ENCODE results near the gene VSTM4.

DNA sequence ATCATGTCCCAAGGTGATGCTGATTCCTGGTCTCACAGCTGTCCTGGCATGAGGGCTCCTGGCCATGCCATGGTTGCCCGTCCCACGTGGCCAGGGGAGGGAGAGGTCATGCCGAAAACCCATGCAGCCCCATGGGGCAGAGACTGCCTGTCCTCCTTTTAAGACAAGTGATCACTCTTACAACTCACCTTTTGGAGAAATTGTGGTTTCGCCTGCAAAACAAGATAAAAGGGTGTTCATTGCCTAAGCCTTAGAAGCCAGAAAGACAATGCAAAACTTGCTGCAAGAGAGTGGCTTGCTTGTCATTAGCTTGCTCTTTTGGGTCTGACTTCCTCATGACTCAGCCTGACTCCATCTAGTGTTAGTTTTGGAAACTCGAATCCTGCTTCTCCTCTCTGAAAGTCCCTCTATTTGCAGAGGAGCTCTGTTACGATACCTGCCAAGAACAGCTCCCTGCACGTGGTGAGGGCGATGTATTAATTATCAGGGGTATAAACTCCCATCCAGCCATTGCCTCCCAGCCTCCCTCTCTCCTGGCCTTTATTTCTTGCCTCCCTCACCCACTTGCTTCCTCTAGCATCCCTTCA lies 46.2 kb upstream of the VSTM4 start:
- TF ChIP-seq, protein P1, sequence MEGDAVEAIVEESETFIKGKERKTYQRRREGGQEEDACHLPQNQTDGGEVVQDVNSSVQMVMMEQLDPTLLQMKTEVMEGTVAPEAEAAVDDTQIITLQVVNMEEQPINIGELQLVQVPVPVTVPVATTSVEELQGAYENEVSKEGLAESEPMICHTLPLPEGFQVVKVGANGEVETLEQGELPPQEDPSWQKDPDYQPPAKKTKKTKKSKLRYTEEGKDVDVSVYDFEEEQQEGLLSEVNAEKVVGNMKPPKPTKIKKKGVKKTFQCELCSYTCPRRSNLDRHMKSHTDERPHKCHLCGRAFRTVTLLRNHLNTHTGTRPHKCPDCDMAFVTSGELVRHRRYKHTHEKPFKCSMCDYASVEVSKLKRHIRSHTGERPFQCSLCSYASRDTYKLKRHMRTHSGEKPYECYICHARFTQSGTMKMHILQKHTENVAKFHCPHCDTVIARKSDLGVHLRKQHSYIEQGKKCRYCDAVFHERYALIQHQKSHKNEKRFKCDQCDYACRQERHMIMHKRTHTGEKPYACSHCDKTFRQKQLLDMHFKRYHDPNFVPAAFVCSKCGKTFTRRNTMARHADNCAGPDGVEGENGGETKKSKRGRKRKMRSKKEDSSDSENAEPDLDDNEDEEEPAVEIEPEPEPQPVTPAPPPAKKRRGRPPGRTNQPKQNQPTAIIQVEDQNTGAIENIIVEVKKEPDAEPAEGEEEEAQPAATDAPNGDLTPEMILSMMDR (conservative IDR thresholded peaks at IDR 0.05; ENCODE audit: low read length) = peak; percentile 57
- no peak for TF ChIP-seq EZH2phosphoT487 (IDR thresholded peaks at IDR 0.05; ENCODE audit: borderline replicate concordance)

Data from Loucy (cell line).